MCF 10A (cell line): ENCODE data around the gene SLC66A1. TPM values are rescaled to one million over a fixed set of nuclear protein-coding genes. Genes with fewer than 3 reads are reported as not detected.

Source experiments
- BruUV-seq: library from RNA; stranded (reverse); fragments of 400-500 nt; replicated peaks from 2 replicates; lab custom pipeline; 2021; lab: Mats Ljungman, UMichigan
- CTCF ChIA-PET: fragments of 300-600 bp; sonication (Branson Sonifier 250); formaldehyde crosslinking; extraction: SDS; loops from one replicate; lab custom pipeline; 2021; ENCODE audit warnings: antibody characterized with exemption, inconsistent platforms; lab: Yijun Ruan, JAX
- POLR2A ChIA-PET: fragments of 300-600, 350-650 bp; sonication (Branson Sonifier 250); formaldehyde crosslinking; extraction: SDS; loops from one replicate; lab custom pipeline; 2020; ENCODE audit warnings: antibody characterized with exemption, inconsistent platforms; lab: Yijun Ruan, JAX
- DNase-seq: peaks from one replicate; pipeline ENCODE4 v3.0.0-alpha.2; 2018; ENCODE audit not compliant: unreplicated experiment
- H3K27ac Mint-ChIP-seq: one replicate; pipeline ENCODE4 v1.8.0; 2022; ENCODE audit warnings: mild to moderate bottlenecking, low read depth, mixed read lengths; ENCODE audit not compliant: unreplicated experiment
- H3K27me3 Mint-ChIP-seq: one replicate; pipeline ENCODE4 v1.8.0; 2022; ENCODE audit warnings: mixed read lengths; ENCODE audit not compliant: insufficient read depth, unreplicated experiment
- H3K36me3 Mint-ChIP-seq: one replicate; pipeline ENCODE4 v1.8.0; 2022; ENCODE audit warnings: mild to moderate bottlenecking, moderate library complexity, mixed read lengths; ENCODE audit not compliant: insufficient read depth, unreplicated experiment
- H3K4me1 Mint-ChIP-seq: one replicate; pipeline ENCODE4 v1.8.0; 2022; ENCODE audit warnings: mixed read lengths; ENCODE audit not compliant: insufficient read depth, unreplicated experiment
- H3K4me3 Mint-ChIP-seq: one replicate; pipeline ENCODE4 v1.8.0; 2022; ENCODE audit warnings: mild to moderate bottlenecking, moderate library complexity, mixed read lengths; ENCODE audit not compliant: unreplicated experiment
- H3K9me3 Mint-ChIP-seq: one replicate; pipeline ENCODE4 v1.8.0; 2022; ENCODE audit warnings: mixed read lengths; ENCODE audit not compliant: unreplicated experiment
- intact Hi-C: fragments of 100-400 bp; cut with micrococcal nuclease; formaldehyde crosslinking; loops from 2 replicates; pipeline ENCODE4 v1.14.1; 2022
- total RNA-seq: library from RNA; stranded (reverse); gene quantifications from 2 replicates; pipeline ENCODE4 v1.2.3, GENCODE V29; 2022
- TF ChIP-seq, protein P1 (sequence below): fragments of 200-600 bp; IDR thresholded peaks from one replicate; pipeline ENCODE4 v1.8.0; 2022; ENCODE audit warnings: antibody characterized with exemption, mild to moderate bottlenecking; ENCODE audit not compliant: unreplicated experiment

SLC66A1 gene
- total RNA-seq, 1 experiment from 2014 or later: 16.2 TPM

DNA sequence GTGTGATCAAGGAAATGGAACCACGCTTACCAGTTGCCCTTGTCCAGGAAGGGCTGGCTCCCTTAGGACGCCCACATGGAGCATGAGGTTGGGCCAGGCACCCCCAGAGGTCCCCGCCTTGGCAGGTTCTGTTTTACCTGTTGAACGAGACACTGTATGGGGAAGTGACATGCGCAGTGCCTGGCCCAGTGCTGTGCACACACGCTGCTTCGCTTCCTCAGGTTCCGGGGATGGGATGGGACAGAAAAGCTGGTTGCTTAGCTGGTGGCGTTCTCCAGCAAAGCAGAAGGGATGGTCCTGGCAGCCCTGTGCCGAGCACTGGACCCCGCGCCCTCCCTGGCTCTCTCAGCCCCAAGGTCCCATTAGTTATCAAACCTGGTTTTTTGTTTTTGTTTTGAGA, 20.7 kb downstream of the SLC66A1 start:
- CTCF ChIA-PET: interaction anchor here (1.2 kb wide), 1 partner anchor 9 kb away, joined by 8 read pairs; no protein-coding TSS in a partner anchor
- H3K4me1 Mint-ChIP-seq: no peaks in the 10 kb centered on the region
- TF ChIP-seq, protein P1, sequence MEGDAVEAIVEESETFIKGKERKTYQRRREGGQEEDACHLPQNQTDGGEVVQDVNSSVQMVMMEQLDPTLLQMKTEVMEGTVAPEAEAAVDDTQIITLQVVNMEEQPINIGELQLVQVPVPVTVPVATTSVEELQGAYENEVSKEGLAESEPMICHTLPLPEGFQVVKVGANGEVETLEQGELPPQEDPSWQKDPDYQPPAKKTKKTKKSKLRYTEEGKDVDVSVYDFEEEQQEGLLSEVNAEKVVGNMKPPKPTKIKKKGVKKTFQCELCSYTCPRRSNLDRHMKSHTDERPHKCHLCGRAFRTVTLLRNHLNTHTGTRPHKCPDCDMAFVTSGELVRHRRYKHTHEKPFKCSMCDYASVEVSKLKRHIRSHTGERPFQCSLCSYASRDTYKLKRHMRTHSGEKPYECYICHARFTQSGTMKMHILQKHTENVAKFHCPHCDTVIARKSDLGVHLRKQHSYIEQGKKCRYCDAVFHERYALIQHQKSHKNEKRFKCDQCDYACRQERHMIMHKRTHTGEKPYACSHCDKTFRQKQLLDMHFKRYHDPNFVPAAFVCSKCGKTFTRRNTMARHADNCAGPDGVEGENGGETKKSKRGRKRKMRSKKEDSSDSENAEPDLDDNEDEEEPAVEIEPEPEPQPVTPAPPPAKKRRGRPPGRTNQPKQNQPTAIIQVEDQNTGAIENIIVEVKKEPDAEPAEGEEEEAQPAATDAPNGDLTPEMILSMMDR: no peak
- DNase-seq: no peak
- H3K27me3 Mint-ChIP-seq: no peaks in the 10 kb centered on the region
- H3K27ac Mint-ChIP-seq: no peak overlapping the region
- no peaks in the 10 kb centered on the region for H3K9me3 Mint-ChIP-seq
- H3K4me3 Mint-ChIP-seq: no peak overlapping the region
- intact Hi-C loops: no loop called here
- POLR2A ChIA-PET: interaction anchor here (0.6 to 0.7 kb wide), 2 partner anchors 264 to 1763 kb away, joined by 3 read pairs; no protein-coding TSS in a partner anchor
- peaks cover 33% of the 10 kb centered on the region for H3K36me3 Mint-ChIP-seq
- no TSS peak for BruUV-seq

DNA sequence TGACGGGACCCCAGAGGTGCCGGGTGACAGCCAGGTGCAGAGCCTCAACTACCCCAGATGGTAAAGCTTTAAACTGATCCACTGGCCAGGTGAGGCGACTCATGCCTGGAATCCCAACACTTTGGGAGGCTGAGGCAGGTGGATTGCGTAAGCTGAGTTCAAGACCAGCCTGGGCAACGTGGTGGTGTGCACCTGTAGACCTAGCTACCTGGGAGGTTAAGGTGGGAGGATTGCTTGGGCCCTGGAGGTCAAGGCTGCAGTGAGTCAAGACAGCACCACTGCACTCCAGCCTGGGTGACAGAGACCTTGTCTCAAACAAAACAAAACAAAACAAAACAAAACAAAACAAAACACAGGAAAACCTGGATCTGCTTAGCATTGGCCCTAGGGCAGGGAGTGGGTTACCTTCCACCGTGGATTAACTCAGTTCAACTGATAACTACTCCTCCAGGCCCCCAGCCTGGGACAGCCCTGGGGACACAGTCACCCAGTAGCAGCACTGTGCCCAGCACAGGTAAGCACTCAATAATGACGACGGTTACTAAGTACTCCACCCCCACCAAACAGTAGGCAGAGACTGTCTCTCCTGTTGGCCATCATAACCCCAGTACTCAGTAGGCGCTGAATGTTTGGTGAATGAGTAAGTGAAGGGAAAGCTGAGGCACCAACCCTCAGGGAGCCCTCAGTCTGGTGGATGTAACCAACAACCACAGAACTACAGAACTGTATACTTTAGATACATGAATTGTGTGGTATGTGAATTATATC, 21.6 kb downstream of the SLC66A1 start:
- no peaks in the 10 kb centered on the region for H3K9me3 Mint-ChIP-seq
- ChIA-PET CTCF (interaction anchor here (0.7 to 1.2 kb wide), 2 partner anchors 8 to 13 kb away, joined by 3 to 8 read pairs; no protein-coding TSS in a partner anchor), POLR2A (no interaction called here)
- H3K4me1 Mint-ChIP-seq: no peaks in the 10 kb centered on the region
- no TSS peak for BruUV-seq
- TF ChIP-seq, protein P1: no peak
- no peak overlapping the region for H3K27ac Mint-ChIP-seq
- H3K27me3 Mint-ChIP-seq: no peaks in the 10 kb centered on the region
- H3K36me3 Mint-ChIP-seq: peaks cover 25% of the 10 kb centered on the region
- intact Hi-C loops: no loop called here
- H3K4me3 Mint-ChIP-seq: no peak overlapping the region
- DNase-seq: no peak

DNA sequence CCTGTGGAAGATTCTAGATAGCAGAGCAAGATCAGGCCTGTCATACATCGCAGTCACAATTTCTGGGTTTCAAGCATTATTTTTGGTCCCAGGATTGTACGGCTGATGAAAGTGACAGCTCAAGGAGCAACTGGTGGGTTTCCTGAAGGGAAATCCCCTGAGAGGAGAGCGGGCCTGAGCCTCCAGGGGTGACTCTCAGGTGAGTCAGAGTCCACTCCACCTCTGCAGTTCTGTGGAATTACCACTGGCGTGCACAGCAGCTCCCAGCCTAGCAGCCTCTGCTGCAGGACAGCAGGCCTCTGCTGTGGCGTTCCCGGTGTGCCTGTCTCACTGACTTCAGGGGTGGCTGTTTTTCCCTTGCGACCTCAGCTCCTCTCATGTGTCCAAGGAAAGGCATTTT, 24.4 kb downstream of the SLC66A1 start:
- intact Hi-C loops: no loop called here
- DNase-seq: no peak
- CTCF ChIA-PET: interaction anchor here (0.6 to 1.1 kb wide), 2 partner anchors 136 to 396 kb away, joined by 3 to 4 read pairs; no protein-coding TSS in a partner anchor
- Mint-ChIP-seq H3K27ac (no peak overlapping the region), H3K9me3 (no peaks in the 10 kb centered on the region), H3K4me3 (no peak overlapping the region), H3K4me1 (peaks cover 4% of the 10 kb centered on the region), H3K36me3 (peaks cover 27% of the 10 kb centered on the region), H3K27me3 (no peaks in the 10 kb centered on the region)
- no TSS peak for BruUV-seq
- POLR2A ChIA-PET: interaction anchor here (0.9 kb wide), 1 partner anchor 25 kb away, joined by 4 read pairs; the partner anchor contains the start of genes AKR7A2 and SLC66A1
- TF ChIP-seq, protein P1: no peak

DNA sequence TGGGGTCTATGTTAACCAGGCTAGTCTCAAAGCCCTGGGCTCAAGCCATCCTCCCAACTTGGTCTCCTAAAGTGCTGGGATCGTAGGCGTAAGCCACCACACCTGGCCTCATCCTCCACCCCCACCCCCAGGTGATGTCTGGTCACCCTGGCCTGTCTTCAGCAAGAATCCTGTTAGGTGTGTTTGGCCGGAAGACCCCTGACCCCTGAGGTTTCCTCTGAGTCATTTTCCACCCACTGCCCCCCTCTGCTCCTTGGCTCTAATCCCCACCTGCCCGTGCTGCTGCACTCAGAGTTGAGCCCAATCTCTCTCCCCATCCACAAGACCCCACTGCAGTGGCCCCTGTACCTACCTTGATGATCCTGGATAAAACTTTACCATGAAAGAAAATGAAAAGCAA, 25.2 kb downstream of the SLC66A1 start:
- DNase-seq: no peak
- CTCF ChIA-PET: interaction anchor here (1.1 kb wide), 1 partner anchor 395 kb away, joined by 3 read pairs; no protein-coding TSS in a partner anchor
- Mint-ChIP-seq H3K36me3 (peaks cover 32% of the 10 kb centered on the region), H3K9me3 (no peaks in the 10 kb centered on the region), H3K4me3 (no peak overlapping the region), H3K27me3 (no peaks in the 10 kb centered on the region), H3K4me1 (peaks cover 4% of the 10 kb centered on the region), H3K27ac (no peak overlapping the region)
- POLR2A ChIA-PET: interaction anchor here (0.9 kb wide), 1 partner anchor 25 kb away, joined by 4 read pairs; the partner anchor contains the start of genes AKR7A2 and SLC66A1
- BruUV-seq: no TSS peak
- intact Hi-C loops: no loop called here
- TF ChIP-seq, protein P1: no peak
